Measurements from ENCODE around the gene CD63. TPM values are rescaled to one million over a fixed set of nuclear protein-coding genes. Genes with fewer than 3 reads are reported as not detected.

The CD63 gene
- total and polyA plus RNA-seq, 2 of the 13 experiments (the other 11 are each of a cell fraction or from before 2014, with no cell fraction given), result 234 to 277 TPM

DNA sequence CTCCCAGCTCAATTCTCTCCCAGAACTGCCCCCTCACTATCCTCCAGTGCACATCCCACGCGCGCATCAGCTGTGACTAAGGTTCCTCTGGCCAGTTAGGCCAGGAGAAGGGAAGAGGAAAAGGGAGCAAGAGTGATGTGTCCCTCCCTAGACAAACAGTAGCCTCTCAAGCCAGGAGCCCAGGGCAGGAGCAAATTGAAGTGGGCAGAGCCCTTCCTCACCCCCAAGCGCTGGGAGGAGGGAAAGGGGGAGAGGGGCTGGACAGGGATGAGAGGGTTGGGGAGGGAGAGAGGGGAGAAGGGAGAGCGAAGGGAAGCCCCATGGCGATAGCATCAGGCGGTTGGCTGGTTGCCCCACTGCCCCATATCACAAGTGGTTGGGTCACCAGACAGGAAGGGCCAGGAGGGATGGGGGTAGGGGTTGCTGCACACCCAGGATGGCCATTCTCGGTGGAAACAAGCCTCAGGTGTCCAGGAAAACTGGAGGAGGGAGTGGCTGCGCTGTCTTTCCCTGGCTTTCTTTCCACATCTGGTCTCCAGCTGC, 1.1 kb downstream of the CD63 start (continued):
- TF ChIP-seq, protein P1, sequence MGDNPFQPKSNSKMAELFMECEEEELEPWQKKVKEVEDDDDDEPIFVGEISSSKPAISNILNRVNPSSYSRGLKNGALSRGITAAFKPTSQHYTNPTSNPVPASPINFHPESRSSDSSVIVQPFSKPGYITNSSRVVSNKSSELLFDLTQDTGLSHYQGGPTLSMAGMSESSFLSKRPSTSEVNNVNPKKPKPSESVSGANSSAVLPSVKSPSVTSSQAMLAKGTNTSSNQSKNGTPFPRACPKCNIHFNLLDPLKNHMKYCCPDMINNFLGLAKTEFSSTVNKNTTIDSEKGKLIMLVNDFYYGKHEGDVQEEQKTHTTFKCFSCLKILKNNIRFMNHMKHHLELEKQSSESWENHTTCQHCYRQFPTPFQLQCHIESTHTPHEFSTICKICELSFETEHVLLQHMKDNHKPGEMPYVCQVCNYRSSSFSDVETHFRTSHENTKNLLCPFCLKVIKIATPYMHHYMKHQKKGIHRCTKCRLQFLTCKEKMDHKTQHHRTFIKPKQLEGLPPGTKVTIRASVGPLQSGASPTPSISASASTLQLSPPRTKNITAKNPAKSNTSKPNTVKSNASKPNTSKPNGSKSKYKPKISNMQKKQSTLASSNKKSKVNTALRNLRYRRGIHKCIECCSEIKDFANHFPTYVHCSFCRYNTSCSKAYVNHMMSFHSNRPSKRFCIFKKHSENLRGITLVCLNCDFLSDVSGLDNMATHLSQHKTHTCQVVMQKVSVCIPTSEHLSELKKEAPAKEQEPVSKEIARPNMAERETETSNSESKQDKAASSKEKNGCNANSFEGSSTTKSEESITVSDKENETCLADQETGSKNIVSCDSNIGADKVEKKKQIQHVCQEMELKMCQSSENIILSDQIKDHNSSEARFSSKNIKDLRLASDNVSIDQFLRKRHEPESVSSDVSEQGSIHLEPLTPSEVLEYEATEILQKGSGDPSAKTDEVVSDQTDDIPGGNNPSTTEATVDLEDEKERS (CRISPR knock-in tag; IDR thresholded peaks at IDR 0.05), result no peak
- TF ChIP-seq TBL1XR1 (IDR thresholded peaks at IDR 0.05; ENCODE audit: borderline replicate concordance, low read length, partially characterized antibody) (no peak), ERF (CRISPR knock-in tag; IDR thresholded peaks at IDR 0.05) (0 out of 2 replicates have a peak, but pooled peaks have one; percentile 23), ATF7-NPFF (CRISPR knock-in tag; IDR thresholded peaks at IDR 0.05; ENCODE audit: low read depth) (no peak), THAP8 (CRISPR knock-in tag; IDR thresholded peaks at IDR 0.05; ENCODE audit: borderline replicate concordance) (0 out of 2 replicates have a peak, but pooled peaks have one; percentile 25), ZMYM3 (CRISPR knock-in tag; IDR thresholded peaks at IDR 0.05) (no peak)

DNA sequence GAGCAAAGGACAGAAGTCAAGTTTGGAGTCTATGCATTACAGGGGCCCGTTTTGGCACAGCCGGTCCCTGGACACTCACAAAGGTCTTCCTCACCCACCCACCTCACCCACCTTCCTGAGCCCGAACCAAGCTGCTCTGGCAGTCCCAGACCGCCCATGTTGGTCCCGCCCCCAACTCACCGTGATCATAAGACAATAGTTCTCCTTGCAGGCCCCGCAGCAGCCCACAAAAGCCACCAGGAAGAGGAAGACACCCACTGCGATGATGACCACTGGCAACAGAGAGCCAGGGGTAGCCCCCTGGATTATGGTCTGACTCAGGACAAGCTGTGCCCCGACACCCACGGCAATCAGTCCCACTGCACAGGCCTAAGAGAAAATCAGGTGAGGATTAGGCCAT, 1.8 kb downstream of the CD63 start:
- no peak overlapping the region for H3K27ac ChIP-seq (ENCODE audit: extremely low read length, insufficient read depth, low read length)
- FAIRE-seq (no peak), ATAC-seq (no peak), DNase-seq (ENCODE audit: low spot score) (no peak)
- no peak overlapping the region for H2AFZ ChIP-seq (ENCODE audit: low read length)
- no peak overlapping the region; the same call in 1 of the 2 replicates for H3K9ac ChIP-seq (ENCODE audit: insufficient read depth, low read depth, low read length)
- peak overlapping the region; percentile 98 for H3K4me2 ChIP-seq (ENCODE audit: low read depth, low read length)
- 97% methylated on average over 10 of the region's 10 CpGs for WGBS (ENCODE audit: low lambda C conversion rate)
- in situ Hi-C loops (cut with HindIII; ENCODE audit: extremely low pct_ligation_motif_present, low pct_unique_long_range_greater_than_20kb), result no loop called here
- intact Hi-C loops (cut with micrococcal nuclease; ENCODE audit: unreplicated experiment), result no loop called here
- TF ChIP-seq ATF7-NPFF (CRISPR knock-in tag; IDR thresholded peaks at IDR 0.05; ENCODE audit: low read depth), result no peak
- TF ChIP-seq KDM4B (CRISPR knock-in tag; IDR thresholded peaks at IDR 0.05), result no peak
- CTCF ChIA-PET (ENCODE audit: low intra/inter-chr PET ratio, low total read pairs), result no interaction called here
- H3K36me3 ChIP-seq (replicated peaks in 1 of 2; ENCODE audit: control insufficient read depth in 1 of 2, insufficient read depth in 2 of 2, low read length in 2 of 2), result peaks cover 10 to 25% of the 10 kb centered on the region in 2 experiments; a peak in 4 of 5 replicates
- H3K4me3 ChIP-seq (replicated peaks in 1 of 3; ENCODE audit: insufficient read depth in 1 of 3, low read depth in 2 of 3, low read length in 3 of 3), result peak overlapping the region in 2 of 3 experiments; percentile 84 to 89; a peak in 4 of 6 replicates
- no TSS peak for BruUV-seq (replicated peaks)
- H3K27me3 ChIP-seq (ENCODE audit: control insufficient read depth in 1 of 2, insufficient read depth in 2 of 2, low read length in 2 of 2), result no peaks in the 10 kb centered on the region; a peak in 1 of 5 replicates
- POLR2A ChIA-PET, result no interaction called here
- peaks cover 12% of the 10 kb centered on the region for H3K79me2 ChIP-seq (ENCODE audit: insufficient read depth, low read length)
- H4K20me1 ChIP-seq (ENCODE audit: insufficient read depth, low read length), result 0 out of 2 replicates have a peak, but pooled peaks cover 8% of the 10 kb centered on the region
- no peaks in the 10 kb centered on the region for H3K9me3 ChIP-seq (ENCODE audit: low read length)
- H3K4me1 ChIP-seq (ENCODE audit: insufficient read depth, low read length), result peaks cover 57% of the 10 kb centered on the region

All from HepG2 (cell line).